Urothelium cell line (cell line): ENCODE measurements around the gene ADGRL2.

ENCODE experiments used
- DNase-seq: peaks from one replicate; pipeline ENCODE4 v3.0.0; 2011; ENCODE audit warnings: low spot score, mixed read lengths
- FAIRE-seq: peaks from 2 replicates; lab custom pipeline; 2011; peaks lifted over from hg19 to GRCh38; lab: Jason Lieb, UNC

The ADGRL2 gene

DNA sequence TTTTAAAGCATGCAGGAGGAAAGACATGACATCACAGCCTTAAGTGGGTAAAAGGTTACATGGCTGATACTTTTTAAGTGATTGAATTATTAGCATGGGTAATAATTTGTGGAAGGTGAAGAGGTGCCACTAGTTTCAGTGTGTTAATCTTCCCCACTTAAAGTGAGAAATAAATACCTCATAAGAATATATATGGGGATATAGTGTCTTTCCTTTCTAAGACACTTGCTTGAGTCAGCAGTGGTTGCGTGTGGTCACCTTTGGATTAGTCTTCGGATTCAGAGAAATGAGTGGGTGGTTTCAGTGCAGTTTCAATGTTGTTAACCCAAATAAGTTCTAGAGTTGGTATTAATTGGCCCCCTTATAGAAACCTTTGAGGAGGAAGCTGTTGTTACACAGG is 94.1 kb downstream of the ADGRL2 start:
- no peak for FAIRE-seq
- DNase-seq: no peak

DNA sequence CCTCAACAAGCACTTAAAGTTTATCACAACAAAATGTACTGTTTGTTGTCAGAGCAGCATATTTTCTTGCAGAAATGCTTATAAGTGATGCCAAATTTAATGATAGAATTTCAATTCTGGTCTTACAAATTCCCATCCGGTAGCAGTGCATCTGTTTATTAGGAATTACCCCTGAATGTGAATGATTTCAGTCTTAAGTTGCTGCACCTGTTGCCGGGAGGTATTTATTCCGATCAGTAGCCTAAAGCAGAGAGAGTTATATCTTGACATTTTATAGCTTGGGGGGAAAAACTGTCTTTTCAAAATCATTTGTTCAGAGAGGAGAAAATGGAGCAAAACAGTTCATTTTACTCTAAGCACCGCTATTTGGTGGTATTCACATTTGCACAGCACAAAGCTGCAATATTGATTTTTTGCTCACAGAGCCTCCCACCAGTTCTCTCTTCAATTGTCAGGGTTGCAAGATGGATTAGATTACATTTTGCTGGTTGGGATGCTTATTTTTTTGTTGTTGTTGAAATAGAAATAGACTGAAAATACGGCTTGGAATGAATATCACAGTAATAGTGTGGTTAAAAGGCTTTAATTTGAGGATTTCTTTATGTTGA is 98.6 kb downstream of the ADGRL2 start:
- FAIRE-seq (no peak), DNase-seq (no peak)

DNA sequence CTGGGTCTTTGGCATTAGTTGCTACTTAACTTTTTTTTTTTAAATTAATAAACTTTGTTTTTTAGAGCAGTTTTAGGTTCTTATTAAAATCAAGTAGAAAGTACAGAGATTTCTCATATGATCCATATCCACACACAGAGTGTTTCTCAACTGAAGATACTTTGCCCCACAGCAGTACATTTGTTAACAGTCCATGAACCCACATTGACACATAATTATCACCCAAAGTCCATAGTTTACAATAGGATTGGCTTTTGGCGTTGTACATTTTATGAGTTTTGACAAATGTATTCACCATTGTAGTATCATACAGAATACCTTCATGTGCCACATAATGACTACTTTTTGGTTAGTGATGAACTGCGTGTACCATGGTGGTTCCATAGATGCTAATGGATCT is 106.8 kb downstream of the ADGRL2 start:
- no peak for DNase-seq
- FAIRE-seq: no peak

DNA sequence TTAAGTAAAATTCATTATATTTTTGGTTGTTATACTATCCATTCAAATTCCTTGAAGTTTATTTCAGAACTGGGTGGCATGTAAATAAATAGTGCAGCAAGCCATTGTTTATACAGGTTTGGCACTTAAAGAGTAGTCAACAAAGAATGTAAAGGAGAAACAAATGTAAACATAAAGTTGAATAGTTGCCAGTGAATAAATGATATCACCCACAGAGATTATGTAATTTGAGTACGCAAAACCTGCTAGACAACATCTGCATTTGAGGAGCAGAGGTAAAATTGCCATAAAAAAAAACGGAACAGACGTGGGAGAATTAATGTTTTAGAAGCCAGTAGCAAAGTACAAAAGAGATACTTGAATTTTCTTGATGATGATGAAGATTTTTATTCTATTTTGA is 111.6 kb downstream of the ADGRL2 start:
- DNase-seq (no peak), FAIRE-seq (no peak)

DNA sequence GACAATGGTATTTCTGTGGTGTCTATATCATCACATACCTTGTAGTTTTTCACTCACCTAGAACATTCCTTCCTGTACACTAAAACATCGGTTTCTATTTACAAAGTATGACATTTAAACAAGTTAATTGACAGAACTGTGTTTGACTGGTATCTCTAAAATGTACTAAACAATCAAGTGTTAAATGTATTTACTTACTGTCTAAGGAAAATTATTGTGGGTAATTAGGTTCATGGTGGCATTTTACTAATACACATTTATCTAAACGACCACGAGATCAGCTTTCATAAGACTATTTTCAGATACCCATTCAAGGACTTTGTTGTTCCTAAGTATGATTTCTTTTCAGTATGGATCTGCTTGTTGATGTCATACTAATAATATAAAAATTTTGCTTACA is 115.2 kb downstream of the ADGRL2 start:
- DNase-seq (no peak), FAIRE-seq (no peak)

DNA sequence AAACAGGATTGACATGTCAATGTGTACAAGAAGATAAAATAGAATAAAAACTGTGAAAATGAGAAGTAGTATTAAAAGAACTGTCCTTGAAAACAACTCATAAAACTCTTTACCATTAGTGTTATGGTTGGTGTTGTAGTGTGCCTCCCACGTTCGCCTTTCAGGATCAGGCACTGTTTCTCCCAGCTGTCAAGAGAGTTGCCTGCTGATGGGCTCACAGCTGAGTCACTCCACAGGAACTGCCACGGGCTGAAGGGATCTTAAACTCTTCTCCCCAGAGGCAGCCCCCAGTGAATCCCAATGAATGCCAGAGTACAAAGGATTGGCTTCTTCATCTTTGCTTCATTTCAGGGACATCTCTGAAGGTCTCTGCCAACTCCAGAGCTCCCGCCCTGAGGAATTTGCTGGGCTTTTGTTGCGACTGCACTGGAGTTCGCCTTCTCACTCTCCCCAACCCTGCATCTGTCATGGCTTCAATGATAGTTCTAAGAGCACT is 119.6 kb downstream of the ADGRL2 start:
- FAIRE-seq (no peak), DNase-seq (peak; percentile 23)

DNA sequence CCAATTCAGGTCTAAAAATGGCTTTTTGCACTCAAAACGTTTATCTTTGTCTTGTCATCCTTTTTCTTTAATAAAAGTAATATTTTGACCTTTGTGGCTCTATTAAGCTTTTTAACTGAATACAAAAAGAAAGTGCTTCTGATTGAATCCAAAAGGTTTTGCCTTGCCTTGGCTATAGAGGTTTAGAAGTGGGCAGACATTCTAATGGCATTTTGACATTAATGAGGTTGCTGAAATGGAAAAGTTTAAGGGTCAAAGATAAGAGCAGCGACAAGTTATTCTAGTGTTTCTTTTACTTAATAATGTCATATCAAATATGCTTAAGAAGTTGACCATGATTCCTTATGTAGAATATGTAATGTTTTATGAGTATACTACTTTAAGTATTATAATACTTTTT is 120.2 kb downstream of the ADGRL2 start:
- FAIRE-seq: no peak
- no peak for DNase-seq

DNA sequence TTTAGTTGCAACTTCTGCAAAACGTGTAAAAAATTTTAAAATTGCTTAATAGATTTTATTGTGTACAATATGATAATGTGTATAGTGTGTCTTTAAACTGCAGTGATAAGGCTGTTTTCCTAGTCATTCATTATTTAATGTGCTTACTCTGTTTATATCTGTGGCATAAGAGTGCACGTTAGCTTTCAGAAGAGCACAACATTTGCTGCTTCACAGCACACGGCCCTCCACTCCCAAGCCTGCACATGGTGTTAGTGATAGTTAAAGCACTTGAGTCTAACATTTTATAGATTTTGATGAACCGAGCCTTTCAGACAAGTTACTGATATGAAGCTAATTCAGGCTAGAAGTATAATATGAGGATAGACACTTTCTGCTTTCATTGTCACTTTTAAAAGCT is 120.6 kb downstream of the ADGRL2 start:
- FAIRE-seq (no peak), DNase-seq (no peak)

DNA sequence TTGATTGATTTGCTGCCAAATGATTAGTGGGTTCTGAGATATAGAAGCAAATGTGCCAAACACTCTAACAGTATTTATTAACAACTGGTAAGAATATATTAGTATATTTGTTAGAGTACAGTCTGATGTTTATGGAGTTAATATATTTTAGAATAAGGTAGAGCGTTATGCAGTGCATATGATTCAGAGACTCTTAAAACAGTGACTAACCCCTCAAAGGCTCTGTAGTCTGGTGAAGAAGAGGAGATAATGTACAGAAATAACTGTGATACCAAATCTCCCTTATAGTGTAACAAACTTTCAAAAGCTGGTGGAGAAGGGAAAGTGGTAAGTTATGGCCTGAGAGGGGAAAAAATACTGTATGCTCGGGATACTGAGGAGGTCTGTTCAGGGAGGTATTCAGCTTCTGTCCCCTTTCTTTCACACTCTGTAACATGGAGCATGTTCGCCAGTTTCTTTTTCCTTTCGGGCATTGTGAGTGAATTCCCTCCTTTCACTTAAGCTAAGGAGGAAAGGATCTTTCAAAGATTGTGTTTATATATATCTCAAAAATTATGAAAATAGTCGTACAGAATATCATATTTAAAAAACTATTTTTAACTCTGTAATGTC is 121.2 kb downstream of the ADGRL2 start:
- DNase-seq (no peak), FAIRE-seq (no peak)

DNA sequence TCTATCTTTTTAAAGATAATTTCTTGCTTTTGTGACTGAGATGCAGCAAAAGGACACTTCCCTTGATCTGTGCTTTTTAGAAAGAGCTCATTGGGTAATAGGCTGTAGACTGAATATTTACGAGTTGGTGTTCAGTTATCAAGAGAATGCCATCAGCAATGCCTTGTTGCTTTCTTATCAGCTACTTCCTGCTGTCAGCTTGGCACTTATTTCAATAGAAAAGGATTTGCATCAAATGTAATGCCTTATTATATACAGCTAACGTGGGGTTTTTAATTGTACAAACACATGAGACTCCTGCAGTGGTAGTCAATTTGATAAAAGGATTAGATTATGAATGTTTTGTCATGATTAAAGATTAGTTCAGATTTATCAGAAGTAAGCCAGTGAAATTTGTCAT is 122.2 kb downstream of the ADGRL2 start:
- DNase-seq (no peak), FAIRE-seq (no peak)

DNA sequence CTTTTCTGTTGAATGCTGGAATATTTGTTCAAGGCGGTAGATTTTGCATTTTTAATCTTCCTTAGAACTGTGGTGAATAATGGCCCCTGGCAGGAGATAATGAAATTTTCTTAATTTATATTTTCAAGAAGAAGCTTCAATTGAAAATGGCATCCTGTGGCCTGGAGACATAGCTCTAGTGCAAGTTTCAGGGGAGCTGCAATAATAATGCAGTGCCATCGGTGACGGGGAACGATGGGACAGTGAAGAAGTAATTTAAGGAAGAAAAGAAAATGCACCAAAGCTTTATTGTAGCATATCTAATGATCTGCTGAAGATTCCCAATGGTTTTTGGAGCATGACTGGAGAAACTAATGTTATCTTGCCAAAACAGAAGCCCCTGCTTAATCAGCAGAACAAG is 128.4 kb downstream of the ADGRL2 start:
- no peak for FAIRE-seq
- no peak for DNase-seq

DNA sequence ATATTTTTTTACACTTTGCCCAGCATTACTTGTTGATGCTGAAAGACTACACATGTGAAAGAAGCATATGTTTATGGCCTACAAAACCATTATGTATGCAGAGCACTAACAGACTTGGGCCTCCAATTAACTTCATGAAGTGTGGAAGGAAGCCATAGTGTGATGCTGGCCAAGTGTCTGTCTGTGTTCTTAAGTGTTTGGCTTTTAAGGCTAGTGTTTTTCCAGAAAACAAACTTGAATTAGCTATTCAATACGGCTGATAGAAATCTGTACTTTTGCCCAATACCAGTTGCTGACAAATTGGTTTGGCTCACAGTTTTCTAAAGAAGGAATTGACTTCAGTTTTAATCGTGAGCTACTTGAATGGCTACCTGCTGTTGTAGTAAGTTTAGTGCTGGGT is 136.1 kb downstream of the ADGRL2 start:
- FAIRE-seq (no peak), DNase-seq (no peak)

DNA sequence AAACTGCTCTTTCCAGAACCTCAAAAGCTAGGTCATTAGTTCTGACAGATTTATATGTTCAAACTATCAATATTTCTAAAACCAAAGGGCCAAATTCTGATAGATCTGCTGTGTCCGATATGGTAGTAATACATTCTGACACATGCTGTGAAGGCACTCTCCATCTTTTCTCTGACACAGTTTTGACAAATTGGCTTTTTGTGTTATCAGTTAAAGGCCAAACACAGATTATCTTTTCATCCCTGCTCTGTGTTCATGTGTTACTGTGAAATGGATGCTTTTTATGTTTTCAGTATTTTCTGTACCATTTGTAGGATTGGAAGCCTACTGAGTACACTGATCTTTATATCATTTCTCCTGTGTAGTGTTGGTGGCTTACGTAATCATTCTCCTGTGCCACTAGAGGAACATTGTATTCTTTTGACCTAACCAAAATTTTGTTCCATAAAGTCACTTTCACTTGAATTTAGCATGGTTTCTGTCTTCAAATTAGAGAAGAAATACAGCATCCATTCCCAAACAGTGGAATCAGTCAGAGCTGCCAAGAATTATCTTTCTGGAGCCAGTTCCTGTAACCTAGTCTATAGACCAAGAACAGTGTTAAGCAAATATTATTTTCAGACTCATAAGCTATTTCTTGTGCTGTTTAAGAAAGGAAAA is 137.2 kb downstream of the ADGRL2 start:
- FAIRE-seq (no peak), DNase-seq (no peak)

DNA sequence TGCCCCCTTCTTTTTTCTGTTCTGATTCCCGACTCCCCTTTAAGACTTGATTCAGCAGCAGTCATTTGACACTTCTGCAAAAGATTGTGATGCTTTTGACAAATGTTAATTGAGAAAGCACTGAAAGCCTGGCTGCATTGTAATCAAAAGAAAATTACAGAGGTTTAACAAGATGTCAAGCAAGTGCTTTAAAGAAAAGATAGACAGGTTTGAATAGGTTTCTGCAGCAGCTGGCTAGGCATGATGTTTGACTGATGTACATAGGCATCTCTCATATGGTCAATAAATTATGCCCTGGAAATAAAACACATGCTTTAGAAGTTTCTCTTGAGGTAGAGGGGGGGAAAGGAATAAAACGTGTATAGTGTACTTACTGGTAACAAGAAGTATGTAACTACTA is 147.8 kb downstream of the ADGRL2 start:
- DNase-seq: no peak
- no peak for FAIRE-seq

DNA sequence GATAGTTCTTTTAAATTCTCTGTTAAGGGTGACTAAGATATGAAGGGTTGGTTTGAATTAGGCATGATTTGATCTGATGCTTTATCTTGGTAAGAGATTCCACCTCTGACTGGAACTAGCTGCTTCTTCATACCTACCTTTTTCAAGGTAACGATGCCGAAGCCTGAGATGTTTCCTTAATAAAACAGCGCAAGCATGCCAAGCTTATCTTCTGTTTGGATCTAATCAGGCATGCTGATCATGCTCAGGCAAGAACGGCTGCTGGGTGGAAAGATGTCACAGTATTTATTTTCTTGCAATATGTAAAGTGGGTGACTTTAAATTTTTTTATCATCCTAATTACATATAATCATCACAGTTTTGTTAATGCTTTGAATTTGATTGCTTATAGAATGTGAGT is 148.7 kb downstream of the ADGRL2 start:
- FAIRE-seq (no peak), DNase-seq (no peak)

DNA sequence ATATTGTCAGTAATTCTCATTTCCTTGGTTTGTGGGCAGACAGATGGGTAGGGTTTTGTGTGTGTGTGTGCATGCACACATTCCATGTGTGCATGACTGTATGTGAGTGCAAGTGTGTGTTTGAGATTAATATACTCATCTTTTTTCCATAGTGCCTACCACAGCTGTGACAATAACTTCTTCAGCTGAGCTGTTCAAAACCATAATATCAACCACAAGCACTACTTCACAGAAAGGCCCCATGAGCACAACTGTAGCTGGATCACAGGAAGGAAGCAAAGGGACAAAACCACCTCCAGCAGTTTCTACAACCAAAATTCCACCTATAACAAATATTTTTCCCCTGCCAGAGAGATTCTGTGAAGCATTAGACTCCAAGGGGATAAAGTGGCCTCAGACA is 149.3 kb downstream of the ADGRL2 start:
- DNase-seq (no peak), FAIRE-seq (no peak)

DNA sequence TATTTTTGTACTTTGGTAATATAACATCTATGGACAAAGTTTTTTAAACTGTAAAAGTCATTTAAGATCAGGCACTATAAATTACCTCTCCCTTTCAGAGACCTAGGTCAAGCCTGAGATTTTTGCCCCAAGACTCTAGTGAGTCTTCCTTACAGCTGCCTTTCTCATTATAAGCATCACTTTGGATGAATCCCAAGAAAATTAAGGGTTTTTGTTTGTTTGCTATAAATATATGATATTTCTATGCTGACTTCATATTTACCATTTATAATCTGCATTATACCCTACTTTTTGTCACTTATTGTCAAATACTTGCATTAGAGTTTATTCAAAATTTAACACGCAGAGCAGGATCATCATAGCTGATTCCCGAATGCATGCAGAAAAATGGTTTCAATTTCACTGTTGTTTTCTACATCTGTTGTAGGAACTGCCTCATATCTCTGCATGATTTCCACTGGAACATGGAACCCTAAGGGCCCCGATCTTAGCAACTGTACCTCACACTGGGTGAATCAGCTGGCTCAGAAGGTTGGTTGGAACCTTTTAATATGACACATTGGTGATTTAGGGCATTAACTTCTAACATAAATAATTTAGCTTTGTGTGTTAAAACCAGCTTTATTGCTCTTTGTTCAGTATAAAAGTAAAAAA is 150.0 kb downstream of the ADGRL2 start:
- DNase-seq: no peak
- no peak for FAIRE-seq

DNA sequence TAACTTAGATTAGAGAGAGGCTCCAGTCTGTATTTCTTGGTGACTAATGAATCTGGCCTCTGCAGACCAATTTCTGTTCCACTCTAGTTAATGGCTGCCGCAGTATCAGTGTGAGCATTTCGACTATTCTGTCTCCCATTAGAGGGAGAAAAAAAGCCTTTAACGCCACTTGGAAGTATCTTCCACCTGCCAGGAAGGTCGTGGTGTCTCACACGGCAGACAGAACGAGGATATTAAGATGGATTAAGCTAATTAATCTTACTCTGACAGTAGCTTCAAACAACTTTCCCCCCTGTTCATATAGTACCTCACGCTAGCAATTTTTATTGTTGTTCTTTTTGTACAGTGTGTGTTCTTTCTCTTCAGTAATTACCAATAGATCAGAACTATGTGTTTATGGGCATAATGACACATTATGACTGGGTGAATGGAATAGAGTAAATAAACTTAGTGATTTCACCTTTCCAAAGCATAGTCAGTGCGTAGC is 153.8 kb downstream of the ADGRL2 start:
- FAIRE-seq (no peak), DNase-seq (no peak)

DNA sequence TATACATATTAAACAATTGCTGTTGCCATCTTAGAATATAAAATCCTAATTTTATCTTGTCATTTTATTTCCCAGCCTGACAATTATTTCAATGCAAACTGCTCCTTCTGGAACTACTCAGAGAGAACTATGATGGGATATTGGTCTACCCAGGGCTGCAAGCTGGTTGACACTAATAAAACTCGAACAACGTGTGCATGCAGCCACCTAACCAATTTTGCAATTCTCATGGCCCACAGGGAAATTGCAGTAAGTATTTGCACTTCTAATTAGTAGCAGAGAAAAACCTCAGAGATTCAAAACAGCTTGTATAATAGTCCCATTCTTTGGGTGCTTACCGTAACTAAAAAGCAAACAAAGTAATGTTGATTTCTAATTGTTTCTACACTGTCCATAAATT is 167.2 kb downstream of the ADGRL2 start:
- no peak for DNase-seq
- no peak for FAIRE-seq

DNA sequence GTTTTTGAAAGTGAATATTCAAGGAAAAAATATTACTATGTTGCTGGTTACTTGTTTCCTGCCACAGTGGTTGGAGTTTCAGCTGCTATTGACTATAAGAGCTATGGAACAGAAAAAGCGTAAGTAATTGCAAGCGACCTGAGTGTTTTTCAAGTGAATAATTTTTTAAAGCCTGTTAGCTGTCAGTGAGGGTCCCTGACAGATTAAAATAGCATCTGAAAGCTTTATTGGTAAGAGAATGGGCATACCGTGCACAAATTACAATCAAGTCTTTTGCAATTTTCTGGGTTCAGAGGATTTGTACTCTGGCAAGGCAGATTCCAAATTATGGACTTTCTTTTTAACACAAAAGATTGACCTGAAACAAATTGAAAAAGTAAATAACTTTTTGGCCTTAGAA is 169.7 kb downstream of the ADGRL2 start:
- FAIRE-seq (no peak), DNase-seq (no peak)

DNA sequence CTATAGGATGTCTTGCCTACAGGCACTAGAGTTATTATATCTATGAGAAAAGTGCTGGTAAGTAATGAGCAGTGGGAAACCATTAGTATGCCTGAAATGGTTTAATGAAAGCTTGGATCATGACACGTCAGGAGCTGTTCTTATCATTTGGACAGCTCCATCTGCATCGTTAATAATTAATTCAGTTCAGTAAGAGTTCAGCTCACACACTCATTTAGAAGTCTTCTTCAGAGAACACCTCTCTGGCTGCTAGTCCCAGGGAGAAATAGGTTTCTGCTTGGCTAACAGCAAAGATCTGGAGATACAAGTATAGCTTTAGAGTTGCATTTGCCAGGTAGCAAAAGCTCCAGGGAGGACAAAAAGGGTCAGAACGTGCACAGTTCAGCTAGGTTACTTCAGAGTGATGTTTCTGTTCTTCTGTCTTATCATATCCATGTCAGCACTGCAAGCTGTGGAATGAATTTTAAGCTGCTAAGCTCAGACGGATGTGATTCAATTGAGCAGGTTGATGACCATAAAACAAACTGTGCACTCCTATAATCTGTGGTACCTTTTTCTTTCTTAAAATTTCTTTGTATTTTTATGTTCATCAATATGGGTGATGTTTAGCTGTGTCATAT is 173.6 kb downstream of the ADGRL2 start:
- DNase-seq: no peak
- no peak for FAIRE-seq
